GM12878 (cell line): ENCODE results near the gene TMEM179B. TPM values are rescaled to one million over a fixed set of nuclear protein-coding genes. Genes with fewer than 3 reads are reported as not detected.

Experiments
- ATAC-seq: fragments of 200-7000 bp; cut with Tn5 transposase; 3 replicates; pipeline ENCODE4 v1.9.1; 2020; ENCODE audit warnings: mild to moderate bottlenecking, moderate library complexity
- BruUV-seq: library from RNA; stranded (reverse); fragments of 400-500 nt; replicated peaks from 2 replicates; lab custom pipeline; 2021; lab: Mats Ljungman, UMichigan
- CTCF ChIA-PET: fragments of 300-600 bp; sonication (Branson Sonifier 250); formaldehyde crosslinking; extraction: SDS; loops from one replicate; lab custom pipeline; 2021; ENCODE audit warnings: inconsistent platforms; lab: Yijun Ruan, JAX
- POLR2A ChIA-PET: fragments of 350-600 bp; formaldehyde crosslinking; extraction: SDS; loops from one replicate; lab custom pipeline; 2021; ENCODE audit warnings: inconsistent platforms; lab: Charles Lee
- RAD21 ChIA-PET: fragments of 300-600 bp; sonication (Branson Sonifier 250); formaldehyde crosslinking; loops from one replicate; lab custom pipeline; 2023; ENCODE audit warnings: antibody characterized with exemption; ENCODE audit not compliant: unreplicated experiment; lab: Charles Lee
- SMC1A ChIA-PET: fragments of 300-600 bp; sonication (Branson Sonifier 250); formaldehyde crosslinking; loops from one replicate; lab custom pipeline; 2023; ENCODE audit not compliant: unreplicated experiment, uncharacterized antibody; lab: Charles Lee
- DNase-seq: peaks from one replicate; pipeline ENCODE4 v3.0.0-alpha.2; 2011; ENCODE audit warnings: low read depth, low spot score
- FAIRE-seq: peaks from 3 replicates; lab custom pipeline; 2011; peaks lifted over from hg19 to GRCh38; lab: Jason Lieb, UNC
- H2AFZ ChIP-seq: 2 replicates; pipeline ENCODE4 v1.6.0; 2011; ENCODE audit warnings: low read depth, low read length, control low read depth; ENCODE audit not compliant: control insufficient read depth
- H3K27ac ChIP-seq: 2 replicates; pipeline ENCODE4 v1.5.1; 2011; ENCODE audit warnings: control low read depth; ENCODE audit not compliant: control insufficient read depth, insufficient read depth
- H3K27me3 ChIP-seq, 2 experiments: replicated peaks in 1 of 2; 2 replicates each; pipeline versions ENCODE4 v1.6.0 to v1.6.1; 2011; ENCODE audit warnings: low read length in 1 of 2; ENCODE audit not compliant: control insufficient read depth in 2 of 2, insufficient read depth in 2 of 2
- H3K36me3 ChIP-seq, 2 experiments: 2 replicates each; pipeline ENCODE4 v1.5.1; 2011; ENCODE audit warnings: low read length in 1 of 2; ENCODE audit not compliant: control insufficient read depth in 2 of 2, insufficient read depth in 2 of 2
- H3K4me1 ChIP-seq: 2 replicates; pipeline ENCODE4 v1.6.1; 2011; ENCODE audit warnings: mild to moderate bottlenecking, low read length, moderate library complexity, mixed read lengths; ENCODE audit not compliant: control insufficient read depth, insufficient read depth
- H3K4me2 ChIP-seq: 2 replicates; pipeline ENCODE4 v1.6.0; 2011; ENCODE audit warnings: control low read depth; ENCODE audit not compliant: control insufficient read depth, insufficient read depth
- H3K4me3 ChIP-seq: fragments of 200-600 bp; sonication (generic); 2 replicates; pipeline ENCODE4 v1.5.1; 2016
- H3K79me2 ChIP-seq: 2 replicates; pipeline ENCODE4 v1.6.0; 2011; ENCODE audit warnings: low read length; ENCODE audit not compliant: control insufficient read depth, insufficient read depth
- H3K9ac ChIP-seq: 2 replicates; pipeline ENCODE4 v1.8.0; 2011; ENCODE audit warnings: low read length, control low read depth, mixed read lengths; ENCODE audit not compliant: control insufficient read depth, insufficient read depth
- H3K9me3 ChIP-seq: replicated peaks from 3 replicates; pipeline ENCODE4 v1.5.1; 2011; ENCODE audit warnings: mild to moderate bottlenecking, low read length; ENCODE audit not compliant: control insufficient read depth, insufficient read depth
- H4K20me1 ChIP-seq: 2 replicates; pipeline ENCODE4 v1.6.0; 2011; ENCODE audit not compliant: control insufficient read depth, insufficient read depth
- CEBPB ChIP-seq, 2 experiments: fragments of 150-350 bp in 1 of 2; IDR thresholded peaks; 2 replicates each; pipeline ENCODE4 v1.6.1; 2012 to 2014; ENCODE audit warnings: low read depth in 2 of 2, low read length in 2 of 2, borderline replicate concordance in 1 of 2, inconsistent platforms in 1 of 2
- CHD2 ChIP-seq: IDR thresholded peaks from 2 replicates; pipeline ENCODE4 v1.6.1; 2011; ENCODE audit warnings: low read depth, low read length, improper control_type of control experiment, borderline replicate concordance
- EZH2 ChIP-seq: IDR thresholded peaks from 2 replicates; pipeline ENCODE4 v1.6.1; 2012; ENCODE audit warnings: low read depth, mild to moderate bottlenecking, control low read depth, inconsistent platforms, low read length, borderline replicate concordance; ENCODE audit not compliant: control insufficient read depth
- FOXK2 ChIP-seq: fragments of 450-650 bp; IDR thresholded peaks from 2 replicates; pipeline ENCODE4 v1.6.1; 2017; ENCODE audit warnings: mild to moderate bottlenecking, moderate library complexity
- KDM1A ChIP-seq: fragments of 200-600 bp; sonication (generic); IDR thresholded peaks from 2 replicates; pipeline ENCODE4 v1.6.1; 2016; ENCODE audit warnings: borderline replicate concordance
- KLF5 ChIP-seq: fragments of 450-650 bp; IDR thresholded peaks from 2 replicates; pipeline ENCODE4 v1.6.1; 2014; ENCODE audit warnings: mild to moderate bottlenecking; ENCODE audit not compliant: partially characterized antibody
- MTA2 ChIP-seq: fragments of 450-650 bp; IDR thresholded peaks from 2 replicates; pipeline ENCODE4 v1.6.1; 2016; ENCODE audit warnings: low read depth, mild to moderate bottlenecking, moderate library complexity
- MYC ChIP-seq: IDR thresholded peaks from 2 replicates; pipeline ENCODE4 v1.6.1; 2011; ENCODE audit warnings: mild to moderate bottlenecking, low read length, moderate library complexity, inconsistent platforms; ENCODE audit not compliant: insufficient read depth, insufficient replicate concordance, insufficient read length, severe bottlenecking
- NBN ChIP-seq: fragments of 450-650 bp; IDR thresholded peaks from 2 replicates; pipeline ENCODE4 v1.6.1; 2016
- NR2C1 ChIP-seq: fragments of 450-650 bp; IDR thresholded peaks from 2 replicates; pipeline ENCODE4 v1.6.1; 2017; ENCODE audit warnings: antibody characterized with exemption, mild to moderate bottlenecking, moderate library complexity
- PAX5 ChIP-seq: IDR thresholded peaks from 2 replicates; pipeline ENCODE4 v1.6.1; 2011; ENCODE audit warnings: low read depth, low read length, borderline replicate concordance
- SP1 ChIP-seq: IDR thresholded peaks from one replicate; pipeline ENCODE4 v1.6.1; 2011; ENCODE audit warnings: low read depth, low read length
- SPI1 ChIP-seq: IDR thresholded peaks from 2 replicates; pipeline ENCODE4 v1.6.1; 2011; ENCODE audit warnings: low read depth, mild to moderate bottlenecking, low read length, moderate library complexity, borderline replicate concordance; ENCODE audit not compliant: insufficient read depth
- SRF ChIP-seq, 2 experiments: IDR thresholded peaks; 2 replicates each; pipeline ENCODE4 v1.6.1; 2011; ENCODE audit warnings: low read depth in 2 of 2, low read length in 2 of 2, mild to moderate bottlenecking in 1 of 2, moderate library complexity in 1 of 2
- ZNF274 ChIP-seq: IDR thresholded peaks from one replicate; pipeline ENCODE4 v1.8.0; 2011; ENCODE audit not compliant: insufficient read length, insufficient read depth
- WGBS: methylation state at CpG from one replicate; pipeline ENCODE4 v1.1.6; 2016; ENCODE audit warnings: low lambda C conversion rate; ENCODE audit not compliant: insufficient replicate concordance, insufficient coverage; ENCODE audit errors: missing lambda C conversion rate; 5-methylcytosine and 5-hydroxymethylcytosine counted together
- in situ Hi-C: fragments of 300-500 bp; cut with MboI; formaldehyde crosslinking; loops from 9 replicates; pipeline ENCODE4 v1.14.3; 2018; ENCODE audit warnings: mixed read lengths
- intact Hi-C: fragments of 100-400 bp; cut with micrococcal nuclease; formaldehyde crosslinking; loops from one replicate; pipeline ENCODE4 v1.14.2; 2022; ENCODE audit not compliant: unreplicated experiment
- polyA plus RNA-seq, 11 experiments: library from polyadenylated mRNA; depleted of rRNA in 4 of 11; unstranded in 6 of 11; stranded (reverse) in 5 of 11; fragments of >200 nt; fragmentation: Nextera tagmentation in 4 of 11; fragmentation: Illumina TruSeq in 1 of 11; extraction: Ambion mirVana in 4 of 11; extraction: Trizol in 1 of 11; gene quantifications; 1 replicate in 1 of 11; 2 replicates in 10 of 11; pipeline versions ENCODE4 v1.2.1 to v1.2.3, GENCODE V29; 2011 to 2016; ENCODE audit warnings: inconsistent platforms in 2 of 11, missing spikeins in 2 of 11, low read depth in 1 of 11
- total RNA-seq, 4 experiments: library from RNA; depleted of rRNA in 3 of 4; stranded (reverse); fragments of >200 nt in 3 of 4; fragmentation: Illumina TruSeq in 1 of 4; extraction: Trizol in 1 of 4; gene quantifications; 2 replicates each; pipeline versions ENCODE4 v1.2.1 to v1.2.3, GENCODE V29; 2013 to 2021
- TF ChIP-seq, protein P1 (sequence below): IDR thresholded peaks from 2 replicates; pipeline ENCODE4 v1.6.1; 2012; ENCODE audit warnings: low read depth, low read length, improper control_type of control experiment
- TF ChIP-seq, protein P2 (sequence below): fragments of 150-350 bp; IDR thresholded peaks from 2 replicates; pipeline ENCODE4 v1.6.1; 2016; ENCODE audit warnings: low read depth, low read length
- TF ChIP-seq, protein P3 (sequence below): fragments of 450-650 bp; formaldehyde crosslinking; IDR thresholded peaks from 2 replicates; pipeline ENCODE4 v1.5.0; 2022; ENCODE audit warnings: mild to moderate bottlenecking, missing genetic modification characterization

Gene TMEM179B
- total and polyA plus RNA-seq, 10 of the 15 experiments (the other 5 are each of a cell fraction or from before 2014, with no cell fraction given), result 21.7 to 82.4 (median 42.0) TPM

DNA sequence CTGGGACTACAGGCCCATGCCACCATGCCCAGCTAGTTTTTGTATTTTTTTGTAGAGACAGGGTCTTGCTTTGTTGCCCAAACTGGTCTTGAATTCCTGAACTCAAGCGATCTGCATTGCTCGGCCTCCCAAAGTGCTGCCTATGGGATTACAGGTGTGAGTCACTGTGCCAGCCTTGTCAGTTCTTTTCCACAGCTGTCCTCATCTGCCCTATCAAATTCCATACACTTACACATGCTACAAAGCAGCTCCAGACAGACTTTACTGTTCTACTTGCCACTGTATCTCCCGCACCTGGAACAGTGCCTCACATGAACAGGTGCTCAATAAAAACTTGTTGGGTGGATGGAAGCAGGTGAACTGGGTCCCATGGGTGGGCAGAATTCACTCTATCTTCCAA is 36.5 kb downstream of the TMEM179B start:
- Histone ChIP-seq H3K9ac (no peak overlapping the region), H3K27ac (no peak overlapping the region), H3K4me2 (no peak overlapping the region), H3K4me3 (no peak overlapping the region), H3K79me2 (peaks cover 3% of the 10 kb centered on the region), H3K4me1 (no peaks in the 10 kb centered on the region), H3K27me3 (no peaks in the 10 kb centered on the region), H3K36me3 (peaks cover 23% of the 10 kb centered on the region in 2 experiments), H2AFZ (no peak overlapping the region), H3K9me3 (no peaks in the 10 kb centered on the region), H4K20me1 (no peaks in the 10 kb centered on the region)
- CTCF ChIA-PET, result no interaction called here
- POLR2A ChIA-PET, result interaction anchor here (1.0 to 1.3 kb wide), 2 partner anchors 9 to 14 kb away, joined by 3 read pairs; partner anchors contain the start of gene TEX54
- in situ Hi-C loops (no loop called here), intact Hi-C loops (no loop called here)
- ATAC-seq (no peak), DNase-seq (no peak), FAIRE-seq (no peak)
- SMC1A ChIA-PET, result no interaction called here
- RAD21 ChIA-PET, result no interaction called here
- BruUV-seq, result no TSS peak
- 100% methylated on average over 3 of the region's 3 CpGs for WGBS
- TF ChIP-seq SRF (IDR thresholded peaks at IDR 0.05; ENCODE audit: low read depth in 2 of 2, low read length in 2 of 2) (no peak), MYC (no peak), CEBPB (IDR thresholded peaks at IDR 0.05; ENCODE audit: borderline replicate concordance in 1 of 2, low read depth in 2 of 2, low read length in 2 of 2) (no peak), NBN (no peak), MTA2 (no peak), SP1 (no peak), SPI1 (no peak), NR2C1 (no peak), FOXK2 (no peak), KDM1A (no peak), CHD2 (no peak), EZH2 (no peak), ZNF274 (no peak), KLF5 (no peak), PAX5 (no peak)
- TF ChIP-seq, protein P1, sequence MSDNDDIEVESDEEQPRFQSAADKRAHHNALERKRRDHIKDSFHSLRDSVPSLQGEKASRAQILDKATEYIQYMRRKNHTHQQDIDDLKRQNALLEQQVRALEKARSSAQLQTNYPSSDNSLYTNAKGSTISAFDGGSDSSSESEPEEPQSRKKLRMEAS, result no peak
- TF ChIP-seq, protein P2, sequence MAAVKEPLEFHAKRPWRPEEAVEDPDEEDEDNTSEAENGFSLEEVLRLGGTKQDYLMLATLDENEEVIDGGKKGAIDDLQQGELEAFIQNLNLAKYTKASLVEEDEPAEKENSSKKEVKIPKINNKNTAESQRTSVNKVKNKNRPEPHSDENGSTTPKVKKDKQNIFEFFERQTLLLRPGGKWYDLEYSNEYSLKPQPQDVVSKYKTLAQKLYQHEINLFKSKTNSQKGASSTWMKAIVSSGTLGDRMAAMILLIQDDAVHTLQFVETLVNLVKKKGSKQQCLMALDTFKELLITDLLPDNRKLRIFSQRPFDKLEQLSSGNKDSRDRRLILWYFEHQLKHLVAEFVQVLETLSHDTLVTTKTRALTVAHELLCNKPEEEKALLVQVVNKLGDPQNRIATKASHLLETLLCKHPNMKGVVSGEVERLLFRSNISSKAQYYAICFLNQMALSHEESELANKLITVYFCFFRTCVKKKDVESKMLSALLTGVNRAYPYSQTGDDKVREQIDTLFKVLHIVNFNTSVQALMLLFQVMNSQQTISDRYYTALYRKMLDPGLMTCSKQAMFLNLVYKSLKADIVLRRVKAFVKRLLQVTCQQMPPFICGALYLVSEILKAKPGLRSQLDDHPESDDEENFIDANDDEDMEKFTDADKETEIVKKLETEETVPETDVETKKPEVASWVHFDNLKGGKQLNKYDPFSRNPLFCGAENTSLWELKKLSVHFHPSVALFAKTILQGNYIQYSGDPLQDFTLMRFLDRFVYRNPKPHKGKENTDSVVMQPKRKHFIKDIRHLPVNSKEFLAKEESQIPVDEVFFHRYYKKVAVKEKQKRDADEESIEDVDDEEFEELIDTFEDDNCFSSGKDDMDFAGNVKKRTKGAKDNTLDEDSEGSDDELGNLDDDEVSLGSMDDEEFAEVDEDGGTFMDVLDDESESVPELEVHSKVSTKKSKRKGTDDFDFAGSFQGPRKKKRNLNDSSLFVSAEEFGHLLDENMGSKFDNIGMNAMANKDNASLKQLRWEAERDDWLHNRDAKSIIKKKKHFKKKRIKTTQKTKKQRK, result no peak
- TF ChIP-seq, protein P3, sequence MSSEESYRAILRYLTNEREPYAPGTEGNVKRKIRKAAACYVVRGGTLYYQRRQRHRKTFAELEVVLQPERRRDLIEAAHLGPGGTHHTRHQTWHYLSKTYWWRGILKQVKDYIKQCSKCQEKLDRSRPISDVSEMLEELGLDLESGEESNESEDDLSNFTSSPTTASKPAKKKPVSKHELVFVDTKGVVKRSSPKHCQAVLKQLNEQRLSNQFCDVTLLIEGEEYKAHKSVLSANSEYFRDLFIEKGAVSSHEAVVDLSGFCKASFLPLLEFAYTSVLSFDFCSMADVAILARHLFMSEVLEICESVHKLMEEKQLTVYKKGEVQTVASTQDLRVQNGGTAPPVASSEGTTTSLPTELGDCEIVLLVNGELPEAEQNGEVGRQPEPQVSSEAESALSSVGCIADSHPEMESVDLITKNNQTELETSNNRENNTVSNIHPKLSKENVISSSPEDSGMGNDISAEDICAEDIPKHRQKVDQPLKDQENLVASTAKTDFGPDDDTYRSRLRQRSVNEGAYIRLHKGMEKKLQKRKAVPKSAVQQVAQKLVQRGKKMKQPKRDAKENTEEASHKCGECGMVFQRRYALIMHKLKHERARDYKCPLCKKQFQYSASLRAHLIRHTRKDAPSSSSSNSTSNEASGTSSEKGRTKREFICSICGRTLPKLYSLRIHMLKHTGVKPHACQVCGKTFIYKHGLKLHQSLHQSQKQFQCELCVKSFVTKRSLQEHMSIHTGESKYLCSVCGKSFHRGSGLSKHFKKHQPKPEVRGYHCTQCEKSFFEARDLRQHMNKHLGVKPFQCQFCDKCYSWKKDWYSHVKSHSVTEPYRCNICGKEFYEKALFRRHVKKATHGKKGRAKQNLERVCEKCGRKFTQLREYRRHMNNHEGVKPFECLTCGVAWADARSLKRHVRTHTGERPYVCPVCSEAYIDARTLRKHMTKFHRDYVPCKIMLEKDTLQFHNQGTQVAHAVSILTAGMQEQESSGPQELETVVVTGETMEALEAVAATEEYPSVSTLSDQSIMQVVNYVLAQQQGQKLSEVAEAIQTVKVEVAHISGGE, result no peak
